NOMO-1 treated with DMSO at 0.1 percent for 48 hours (cell line): Measurements from ENCODE around the gene TAF4B.
"Not testable (repeated sequence)": the region's sequence is repeated elsewhere in the genome, so short reads cannot be mapped to it uniquely, and the experiment has no call there.

Source experiments
- DNase-seq: peaks from one replicate; lab custom pipeline; 2025; ENCODE audit not compliant: unreplicated experiment; lab: John Stamatoyannopoulos, UW

The TAF4B gene

DNA sequence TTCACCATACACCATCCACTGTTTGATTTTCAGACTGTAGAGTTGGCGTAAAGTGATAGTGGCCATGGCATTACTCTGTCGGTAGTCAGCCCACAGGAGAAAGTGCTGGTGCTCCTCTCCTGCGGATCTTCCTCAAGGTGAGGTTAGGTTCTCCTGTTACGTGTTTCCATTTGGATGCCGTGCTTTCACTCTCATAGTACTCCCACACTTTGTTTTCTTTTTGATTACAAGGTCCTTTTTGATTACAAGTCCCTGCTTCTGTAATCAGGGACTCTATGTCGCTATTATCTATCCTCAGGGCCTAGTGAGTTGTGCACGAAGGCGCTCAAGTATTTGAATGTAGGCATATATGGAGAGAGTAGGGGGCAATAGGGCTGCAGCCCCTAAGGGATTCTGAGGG, 4.3 kb downstream of the TAF4B start:
- no peak for DNase-seq

DNA sequence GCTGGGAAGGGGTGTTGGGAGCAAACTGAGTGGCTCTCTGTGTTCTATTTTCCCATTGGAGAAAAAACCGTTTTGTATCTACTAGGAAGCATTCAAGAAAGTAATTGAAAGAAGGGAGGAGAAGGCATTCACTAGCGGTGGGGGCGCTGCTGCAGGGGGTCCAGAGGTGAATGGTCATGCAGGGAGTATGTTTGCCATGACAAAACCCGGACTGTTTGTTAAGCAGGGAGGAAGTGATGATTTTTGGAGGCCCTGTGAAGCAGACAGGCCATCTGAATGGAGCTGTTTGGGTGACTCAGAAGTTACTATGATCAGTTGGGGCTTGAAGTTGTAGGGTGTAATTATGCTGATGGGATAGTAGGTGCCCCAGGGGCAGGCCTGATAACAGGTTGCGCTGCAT, 7.0 kb downstream of the TAF4B start:
- DNase-seq = no peak

GRCh38 chr18:26237363-26237762, 11.1 kb downstream of the TAF4B start:
- not testable (repeated sequence) for DNase-seq

GRCh38 chr18:26238718-26239117, 12.5 kb downstream of the TAF4B start:
- not testable (repeated sequence) for DNase-seq

DNA sequence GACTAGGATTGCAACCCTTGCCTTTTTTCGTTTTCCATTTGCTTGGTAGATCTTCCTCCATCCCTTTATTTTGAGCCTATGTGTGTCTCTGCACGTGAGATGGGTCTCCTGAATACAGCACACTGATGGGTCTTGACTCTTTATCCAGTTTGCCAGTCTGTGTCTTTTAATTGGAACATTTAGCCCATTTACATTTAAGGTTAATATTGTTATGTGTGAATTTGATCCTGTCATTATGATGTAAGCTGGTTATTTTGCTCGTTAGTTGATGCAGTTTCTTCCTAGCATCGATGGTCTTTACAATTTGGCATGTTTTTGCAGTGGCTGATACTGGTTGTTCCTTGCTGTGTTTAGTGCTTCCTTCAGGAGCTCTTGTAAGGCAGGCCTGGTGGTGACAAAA, 16.1 kb downstream of the TAF4B start:
- DNase-seq = not testable (repeated sequence)

DNA sequence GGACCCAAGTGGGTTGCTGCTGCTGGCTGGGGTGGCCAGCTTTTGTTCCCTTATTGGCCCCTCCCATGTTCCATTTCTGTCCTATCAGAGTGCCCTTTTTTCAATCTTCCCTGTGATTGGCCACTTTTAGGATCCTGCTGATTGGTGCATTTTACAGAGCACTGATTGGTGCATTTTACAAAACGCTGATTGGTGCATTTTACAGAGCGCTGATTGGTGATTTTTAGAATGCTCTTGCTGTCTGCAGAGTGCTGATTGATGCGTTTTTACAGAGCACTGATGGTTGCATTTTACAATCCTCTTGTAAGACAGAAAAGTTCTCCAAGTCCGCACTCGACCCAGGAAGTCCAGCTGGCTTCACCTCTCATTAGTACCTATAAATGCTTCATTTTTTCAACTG, 19.2 kb downstream of the TAF4B start:
- DNase-seq = not testable (repeated sequence)

DNA sequence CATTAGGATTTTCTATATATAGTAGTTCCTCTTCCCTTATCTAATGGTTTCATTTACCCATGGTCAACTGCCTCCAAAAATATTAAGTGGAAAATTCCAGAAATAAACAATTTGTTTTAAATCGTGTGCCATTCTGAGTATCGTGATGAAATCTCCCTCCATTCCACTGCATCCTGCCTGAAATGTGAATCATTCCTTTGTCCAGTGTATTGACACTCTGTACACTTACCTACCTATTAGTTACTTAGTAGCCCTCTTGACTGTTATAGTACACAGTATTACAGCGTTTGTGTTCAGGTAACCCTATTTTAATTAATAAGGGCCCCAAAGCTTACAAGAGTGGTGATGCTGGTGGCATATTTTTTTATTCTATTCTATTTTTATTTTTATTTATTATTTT, 26.2 kb downstream of the TAF4B start:
- no peak for DNase-seq

- DNase-seq = not testable (repeated sequence)
These were observed 28.6 kb downstream of the TAF4B start for GRCh38 chr18:26254808-26255207.

DNA sequence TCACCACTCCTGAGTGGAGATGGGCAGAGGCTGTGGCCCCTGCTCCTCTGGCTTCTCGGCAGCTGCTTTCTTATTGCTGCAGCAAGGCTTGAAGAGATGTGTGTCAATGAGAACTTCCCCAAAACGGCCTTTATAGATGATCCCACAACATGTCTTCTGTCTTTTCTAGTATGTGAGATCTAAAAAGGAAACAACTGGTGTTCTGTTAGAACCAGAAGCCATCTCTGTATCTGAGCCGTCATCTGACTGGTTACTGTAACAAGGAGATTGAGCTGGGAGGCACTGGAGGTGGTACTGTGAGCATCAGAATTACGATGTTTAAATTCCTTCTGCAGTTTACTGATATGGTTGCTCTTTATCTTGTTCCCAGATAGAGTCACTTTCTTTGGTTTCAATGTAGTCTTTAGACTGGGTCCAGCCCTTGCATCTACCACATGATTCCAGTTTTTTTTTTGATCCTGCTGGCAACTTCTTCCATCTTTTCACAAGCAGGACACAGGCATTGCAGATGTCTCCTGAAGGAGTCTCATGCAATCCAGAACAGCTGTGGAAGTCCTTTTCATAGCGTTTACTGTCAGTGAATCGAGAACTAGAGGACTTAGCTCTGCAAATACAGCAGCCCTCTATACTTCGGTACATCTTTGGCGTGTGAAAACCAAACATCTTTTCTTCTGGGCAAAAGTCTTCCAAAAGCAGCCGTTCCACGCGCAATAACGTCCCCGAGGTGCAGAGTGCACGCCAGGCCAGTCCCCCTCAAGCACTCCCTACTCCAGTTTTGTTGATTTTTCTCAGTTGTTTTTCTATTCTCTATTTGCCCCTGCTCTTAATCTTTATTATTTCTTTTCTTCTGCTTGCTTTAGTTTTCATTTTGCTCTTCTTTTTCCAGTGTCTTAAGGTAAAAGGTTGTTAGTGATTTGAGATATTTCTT, 29.7 kb downstream of the TAF4B start:
- peak; percentile 41 for DNase-seq

- DNase-seq = no peak
These were observed 32.5 kb downstream of the TAF4B start for GRCh38 chr18:26258711-26259110.

DNA sequence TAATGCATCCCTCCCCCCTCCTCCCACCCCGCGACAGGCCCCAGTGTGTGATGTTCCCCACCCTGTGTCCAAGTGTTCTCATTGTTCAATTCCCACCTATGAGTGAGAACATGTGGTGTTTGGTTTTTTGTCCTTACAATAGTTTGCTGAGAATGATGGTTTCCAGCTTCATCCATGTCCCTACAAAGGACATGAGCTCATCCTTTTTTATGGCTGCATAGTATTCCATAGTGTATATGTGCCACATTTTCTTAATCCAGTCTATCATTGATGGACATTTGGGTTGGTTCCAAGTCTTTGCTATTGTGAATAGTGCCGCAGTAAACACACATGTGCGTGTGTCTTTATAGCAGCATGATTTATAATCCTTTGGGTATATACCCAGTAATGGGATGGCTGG, 33.2 kb downstream of the TAF4B start:
- DNase-seq = not testable (repeated sequence)

GRCh38 chr18:26262156-26262555, 35.9 kb downstream of the TAF4B start:
- DNase-seq = no peak

DNA sequence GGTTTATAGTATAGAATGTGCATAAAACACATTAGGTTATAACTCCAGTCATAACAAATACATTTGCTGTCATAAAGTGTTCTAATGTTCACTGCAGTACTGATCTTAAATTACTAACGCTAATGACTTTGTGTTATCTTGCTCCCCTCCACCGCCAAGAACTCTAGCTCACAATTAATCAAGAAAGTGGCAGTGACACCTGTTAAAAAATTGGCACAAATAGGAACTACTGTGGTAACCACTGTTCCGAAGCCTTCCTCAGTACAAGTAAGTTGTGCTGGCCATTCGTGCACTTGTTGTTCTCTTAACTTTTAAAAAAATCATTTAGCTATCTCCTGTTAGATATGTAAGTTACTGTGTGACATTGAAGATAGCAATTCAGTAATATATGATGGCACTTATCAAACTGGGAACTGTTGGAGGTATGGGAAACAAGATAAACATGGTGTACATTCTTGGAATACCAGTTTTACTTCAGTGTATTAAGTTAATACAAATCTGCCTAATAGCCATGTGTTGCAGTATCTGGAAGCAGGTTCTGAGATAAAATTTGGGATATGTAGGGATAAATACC, 41.2 kb downstream of the TAF4B start:
- DNase-seq = no peak

GRCh38 chr18:26268454-26268853, 42.2 kb downstream of the TAF4B start:
- no peak for DNase-seq

GRCh38 chr18:26271917-26272549, 45.8 kb downstream of the TAF4B start:
- DNase-seq = no peak

GRCh38 chr18:26277374-26277773, 51.1 kb downstream of the TAF4B start:
- DNase-seq = no peak

DNA sequence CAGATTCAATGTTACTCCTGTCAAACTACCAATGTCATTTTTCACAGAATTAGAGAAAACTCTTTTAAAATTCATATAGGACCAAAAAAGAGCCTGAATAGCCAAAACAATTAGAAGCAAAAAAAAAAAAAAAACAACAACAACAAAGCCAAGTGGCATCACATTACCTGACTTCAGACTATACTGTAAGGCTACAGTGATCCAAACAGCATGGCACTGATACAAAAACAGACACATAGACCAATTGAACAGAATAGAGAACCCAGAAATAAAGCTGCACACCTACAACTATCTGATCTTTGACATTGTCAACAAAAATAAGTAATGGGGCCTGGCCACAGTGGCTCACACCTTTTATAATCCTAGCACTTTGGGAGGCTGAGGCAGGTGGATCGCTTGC, 53.2 kb downstream of the TAF4B start:
- no peak for DNase-seq

DNA sequence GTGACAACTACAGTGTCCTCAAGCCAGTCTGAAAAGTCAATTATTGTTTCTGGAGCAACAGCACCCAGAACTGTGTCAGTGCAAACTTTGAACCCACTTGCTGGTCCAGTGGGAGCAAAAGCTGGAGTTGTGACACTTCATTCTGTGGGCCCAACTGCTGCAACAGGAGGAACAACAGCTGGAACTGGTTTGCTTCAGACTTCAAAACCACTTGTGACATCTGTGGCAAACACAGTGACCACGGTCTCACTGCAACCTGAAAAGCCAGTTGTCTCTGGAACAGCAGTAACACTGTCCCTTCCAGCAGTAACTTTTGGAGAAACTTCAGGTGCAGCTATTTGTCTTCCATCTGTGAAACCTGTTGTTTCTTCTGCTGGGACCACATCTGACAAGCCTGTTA, 59.8 kb downstream of the TAF4B start:
- no peak for DNase-seq

- no peak for DNase-seq
These were observed 61.4 kb downstream of the TAF4B start for GRCh38 chr18:26287644-26288043.

DNA sequence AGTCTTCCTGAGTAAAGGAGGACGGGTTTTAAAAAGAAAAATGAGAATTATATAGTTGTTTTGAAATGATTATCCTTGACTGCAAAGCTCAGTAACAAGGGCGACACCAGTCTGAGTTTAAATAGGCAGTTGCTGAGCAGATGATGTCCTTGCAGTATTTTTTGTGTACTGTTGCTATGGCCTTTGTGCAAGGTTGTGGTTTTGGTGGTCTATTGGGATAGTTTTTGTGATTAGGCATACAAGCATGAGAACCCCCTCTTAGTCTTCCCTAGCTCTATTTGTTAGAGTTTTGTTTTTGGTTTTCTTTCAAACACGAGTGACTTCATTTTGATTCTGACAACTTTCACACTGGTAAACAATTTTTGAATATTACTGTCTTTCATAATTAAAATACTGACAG, 64.1 kb downstream of the TAF4B start:
- no peak for DNase-seq

DNA sequence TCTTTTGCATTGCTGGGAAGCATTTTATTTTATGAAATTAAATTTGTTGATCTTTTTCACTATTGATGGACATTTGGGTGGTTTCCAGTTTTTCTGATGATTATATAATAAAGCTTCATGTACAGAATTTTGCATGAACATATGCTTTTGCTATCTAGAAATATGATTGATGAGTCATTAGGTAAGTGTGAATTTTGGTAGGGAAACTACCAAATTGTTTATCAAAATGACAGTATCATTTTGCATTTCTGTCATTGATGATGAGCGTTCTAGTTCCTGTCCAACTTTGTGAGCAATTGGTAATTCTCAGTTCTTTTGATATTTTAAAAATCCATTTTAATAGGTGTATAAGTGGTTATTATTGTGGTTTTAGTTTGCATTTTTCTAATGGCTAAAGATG, 67.7 kb downstream of the TAF4B start:
- DNase-seq = no peak

DNA sequence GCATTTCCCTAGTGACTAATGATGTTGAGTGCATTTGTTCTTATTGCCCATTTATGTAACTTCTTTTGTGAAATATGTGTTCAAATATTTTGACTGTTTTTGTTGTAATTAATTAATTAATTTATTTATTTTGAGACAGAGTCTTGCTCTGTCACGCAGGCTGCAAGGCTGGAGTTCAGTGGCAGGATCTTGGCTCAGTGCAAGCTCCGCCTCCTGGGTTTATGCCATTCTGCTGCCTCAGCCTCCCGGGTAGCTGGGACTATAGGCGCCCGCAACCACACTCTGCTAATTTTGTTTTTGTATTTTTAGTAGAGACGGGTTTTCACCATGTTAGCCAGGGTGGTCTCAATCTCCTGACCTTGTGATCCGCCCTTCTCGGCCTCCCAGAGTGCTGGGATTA, 71.9 kb downstream of the TAF4B start:
- no peak for DNase-seq
